ENCODE results near the gene CCAR1.
"Not testable (repeated sequence)": the region's sequence is repeated elsewhere in the genome, so short reads cannot be mapped to it uniquely, and the experiment has no call there.

The CCAR1 gene

GRCh38 chr10:68697106-68697505 lies 23.9 kb upstream of the CCAR1 start:
- no peak overlapping the region for H4K8ac ChIP-seq (ENCODE audit: low read depth, low read length)
- H3K27ac ChIP-seq (replicated peaks; ENCODE audit: low read length), result no peak overlapping the region
- WGBS, 2 donors (ENCODE audit: extremely low coverage in 2 of 2, insufficient read length in 2 of 2, insufficient replicate concordance in 1 of 2), result no CpG with 5 or more reads among the region's 1 CpG

GRCh38 chr10:68700197-68700596 lies 20.8 kb upstream of the CCAR1 start:
- H2AFZ ChIP-seq (ENCODE audit: low read length), result no peak overlapping the region
- no peak overlapping the region for H3K18ac ChIP-seq (ENCODE audit: low read length)
- H2BK15ac ChIP-seq (ENCODE audit: low read length), result no peak overlapping the region
- no peak overlapping the region for H3K27ac ChIP-seq (replicated peaks; ENCODE audit: low read length)
- H3K4me2 ChIP-seq (ENCODE audit: insufficient read depth, low read length, poor library complexity, severe bottlenecking), result no peak overlapping the region
- H3K23ac ChIP-seq (ENCODE audit: low read depth, low read length, poor library complexity), result no peak overlapping the region
- DNase-seq (ENCODE audit: low spot score), result no peak
- no peak overlapping the region for H2BK120ac ChIP-seq (ENCODE audit: low read depth, low read length)
- H3K14ac ChIP-seq (ENCODE audit: low read length), result no peak overlapping the region
- H3K4ac ChIP-seq (ENCODE audit: low read length), result no peak overlapping the region
- H2BK5ac ChIP-seq (ENCODE audit: low read length), result no peak overlapping the region
- H4K91ac ChIP-seq (ENCODE audit: low read depth, low read length, poor library complexity), result no peak overlapping the region
- H2BK12ac ChIP-seq (ENCODE audit: low read length), result no peak overlapping the region
- H2AK5ac ChIP-seq (ENCODE audit: low read depth, low read length), result no peak overlapping the region
- H3K4me3 ChIP-seq (ENCODE audit: low read length in 2 of 2), result no peak overlapping the region
- H3K27me3 ChIP-seq (ENCODE audit: control insufficient read depth in 3 of 3, insufficient read depth in 3 of 3, low read depth in 1 of 3, low read length in 3 of 3), result no peaks in the 10 kb centered on the region
- H3K36me3 ChIP-seq (replicated peaks in 1 of 2; ENCODE audit: control insufficient read depth in 2 of 2, insufficient read depth in 2 of 2, low read length in 2 of 2), result peaks cover 0 to 2% of the 10 kb centered on the region in 2 donors
- no peak overlapping the region for H4K8ac ChIP-seq (ENCODE audit: low read depth, low read length)
- H3K9me3 ChIP-seq (replicated peaks in 1 of 2; ENCODE audit: control insufficient read depth in 2 of 2, insufficient read depth in 1 of 2, low read depth in 1 of 2, low read length in 2 of 2), result no peaks in the 10 kb centered on the region
- H3K4me1 ChIP-seq (ENCODE audit: control insufficient read depth in 2 of 2, insufficient read depth in 1 of 2, low read depth in 1 of 2, low read length in 2 of 2), result no peaks in the 10 kb centered on the region
- no peak overlapping the region for H3K9ac ChIP-seq (ENCODE audit: low read depth, low read length, poor library complexity)
- no CpG with 5 or more reads among the region's 1 CpG for WGBS, 2 donors (ENCODE audit: extremely low coverage in 2 of 2, insufficient read length in 2 of 2, insufficient replicate concordance in 1 of 2)
- no peaks in the 10 kb centered on the region for H3K79me1 ChIP-seq (ENCODE audit: low read depth, low read length)

More at GRCh38 chr10:68697106-68697505, 23.9 kb upstream of the CCAR1 start:
- Histone ChIP-seq H3K27me3 (ENCODE audit: control insufficient read depth in 3 of 3, insufficient read depth in 3 of 3, low read depth in 1 of 3, low read length in 3 of 3) (no peaks in the 10 kb centered on the region), H2BK15ac (ENCODE audit: low read length) (no peak overlapping the region), H3K4ac (ENCODE audit: low read length) (no peak overlapping the region), H2AK5ac (ENCODE audit: low read depth, low read length) (no peak overlapping the region), H4K91ac (ENCODE audit: low read depth, low read length, poor library complexity) (no peak overlapping the region), H2AFZ (ENCODE audit: low read length) (no peak overlapping the region), H3K4me3 (ENCODE audit: low read length in 2 of 2) (no peak overlapping the region), H3K4me1 (ENCODE audit: control insufficient read depth in 2 of 2, insufficient read depth in 1 of 2, low read depth in 1 of 2, low read length in 2 of 2) (no peaks in the 10 kb centered on the region), H3K14ac (ENCODE audit: low read length) (no peak overlapping the region), H2BK120ac (ENCODE audit: low read depth, low read length) (no peak overlapping the region), H3K79me1 (ENCODE audit: low read depth, low read length) (no peaks in the 10 kb centered on the region), H3K4me2 (ENCODE audit: insufficient read depth, low read length, poor library complexity, severe bottlenecking) (no peak overlapping the region), H3K36me3 (replicated peaks in 1 of 2; ENCODE audit: control insufficient read depth in 2 of 2, insufficient read depth in 2 of 2, low read length in 2 of 2) (peaks cover 0 to 27% of the 10 kb centered on the region in 2 donors), H2BK12ac (ENCODE audit: low read length) (no peak overlapping the region), H2BK5ac (ENCODE audit: low read length) (no peak overlapping the region), H3K18ac (ENCODE audit: low read length) (no peak overlapping the region), H3K9ac (ENCODE audit: low read depth, low read length, poor library complexity) (no peak overlapping the region), H3K9me3 (replicated peaks in 1 of 2; ENCODE audit: control insufficient read depth in 2 of 2, insufficient read depth in 1 of 2, low read depth in 1 of 2, low read length in 2 of 2) (no peaks in the 10 kb centered on the region), H3K23ac (ENCODE audit: low read depth, low read length, poor library complexity) (no peak overlapping the region)
- DNase-seq (ENCODE audit: low spot score), result no peak

GRCh38 chr10:68705548-68705947 lies 15.5 kb upstream of the CCAR1 start:
- Histone ChIP-seq H3K4ac (ENCODE audit: low read length) (no peak overlapping the region), H2BK120ac (ENCODE audit: low read depth, low read length) (no peak overlapping the region), H3K4me3 (ENCODE audit: low read length in 2 of 2) (no peak overlapping the region), H3K27ac (replicated peaks; ENCODE audit: low read length) (no peak overlapping the region), H3K14ac (ENCODE audit: low read length) (no peak overlapping the region), H2BK5ac (ENCODE audit: low read length) (no peak overlapping the region), H3K23ac (ENCODE audit: low read depth, low read length, poor library complexity) (no peak overlapping the region), H3K9ac (ENCODE audit: low read depth, low read length, poor library complexity) (no peak overlapping the region), H3K79me1 (ENCODE audit: low read depth, low read length) (no peaks in the 10 kb centered on the region), H4K8ac (ENCODE audit: low read depth, low read length) (no peak overlapping the region), H3K4me2 (ENCODE audit: insufficient read depth, low read length, poor library complexity, severe bottlenecking) (no peak overlapping the region), H2AFZ (ENCODE audit: low read length) (no peak overlapping the region), H2BK15ac (ENCODE audit: low read length) (no peak overlapping the region), H3K36me3 (replicated peaks in 1 of 2; ENCODE audit: control insufficient read depth in 2 of 2, insufficient read depth in 2 of 2, low read length in 2 of 2) (no peaks in the 10 kb centered on the region), H3K27me3 (ENCODE audit: control insufficient read depth in 3 of 3, insufficient read depth in 3 of 3, low read depth in 1 of 3, low read length in 3 of 3) (no peaks in the 10 kb centered on the region), H3K18ac (ENCODE audit: low read length) (no peak overlapping the region), H3K4me1 (ENCODE audit: control insufficient read depth in 2 of 2, insufficient read depth in 1 of 2, low read depth in 1 of 2, low read length in 2 of 2) (no peaks in the 10 kb centered on the region), H3K9me3 (replicated peaks in 1 of 2; ENCODE audit: control insufficient read depth in 2 of 2, insufficient read depth in 1 of 2, low read depth in 1 of 2, low read length in 2 of 2) (no peaks in the 10 kb centered on the region), H2BK12ac (ENCODE audit: low read length) (no peak overlapping the region), H2AK5ac (ENCODE audit: low read depth, low read length) (no peak overlapping the region), H4K91ac (ENCODE audit: low read depth, low read length, poor library complexity) (no peak overlapping the region)
- WGBS, 2 donors (ENCODE audit: extremely low coverage in 2 of 2, insufficient read length in 2 of 2, insufficient replicate concordance in 1 of 2), result no CpG with 5 or more reads among the region's 1 CpG
- DNase-seq (ENCODE audit: low spot score), result no peak

GRCh38 chr10:68708987-68709386 lies 12.1 kb upstream of the CCAR1 start:
- H4K91ac ChIP-seq (ENCODE audit: low read depth, low read length, poor library complexity); H2BK12ac ChIP-seq (ENCODE audit: low read length); H2AK5ac ChIP-seq (ENCODE audit: low read depth, low read length); H3K4me3 ChIP-seq (ENCODE audit: low read length in 2 of 2); H3K4ac ChIP-seq (ENCODE audit: low read length); H3K23ac ChIP-seq (ENCODE audit: low read depth, low read length, poor library complexity); H3K9me3 ChIP-seq (replicated peaks in 1 of 2; ENCODE audit: control insufficient read depth in 2 of 2, insufficient read depth in 1 of 2, low read depth in 1 of 2, low read length in 2 of 2); H3K36me3 ChIP-seq (replicated peaks in 1 of 2; ENCODE audit: control insufficient read depth in 2 of 2, insufficient read depth in 2 of 2, low read length in 2 of 2); DNase-seq (ENCODE audit: low spot score); H2BK120ac ChIP-seq (ENCODE audit: low read depth, low read length); H4K8ac ChIP-seq (ENCODE audit: low read depth, low read length); H2BK5ac ChIP-seq (ENCODE audit: low read length); H3K18ac ChIP-seq (ENCODE audit: low read length); H3K27ac ChIP-seq (replicated peaks; ENCODE audit: low read length); H3K27me3 ChIP-seq (ENCODE audit: control insufficient read depth in 3 of 3, insufficient read depth in 3 of 3, low read depth in 1 of 3, low read length in 3 of 3); H3K14ac ChIP-seq (ENCODE audit: low read length); H2AFZ ChIP-seq (ENCODE audit: low read length); H3K9ac ChIP-seq (ENCODE audit: low read depth, low read length, poor library complexity); H3K79me1 ChIP-seq (ENCODE audit: low read depth, low read length); H3K4me1 ChIP-seq (ENCODE audit: control insufficient read depth in 2 of 2, insufficient read depth in 1 of 2, low read depth in 1 of 2, low read length in 2 of 2); H3K4me2 ChIP-seq (ENCODE audit: insufficient read depth, low read length, poor library complexity, severe bottlenecking); H2BK15ac ChIP-seq (ENCODE audit: low read length): not testable (repeated sequence)
- no CpG with 5 or more reads among the region's 5 CpGs for WGBS, 2 donors (ENCODE audit: extremely low coverage in 2 of 2, insufficient read length in 2 of 2, insufficient replicate concordance in 1 of 2)
